Esophagus muscularis mucosa (tissue), 4 donors: Measurements from ENCODE around the gene AFF3.

Source experiments
- CTCF ChIP-seq, 3 experiments: fragments of 200-600 bp in 2 of 3; fragments of 450-650 bp in 1 of 3; sonication (generic) in 2 of 3; IDR thresholded peaks; one replicate each; pipeline ENCODE4 v1.5.1; 2017 to 2019; ENCODE audit warnings: antibody characterized with exemption in 3 of 3, mild to moderate bottlenecking in 2 of 3, moderate library complexity in 1 of 3
- EP300 ChIP-seq: sonication (generic); formaldehyde crosslinking; IDR thresholded peaks from one replicate; pipeline ENCODE4 v1.6.1; 2017; ENCODE audit warnings: antibody characterized with exemption
- POLR2A ChIP-seq: fragments of 450-650 bp; IDR thresholded peaks from one replicate; pipeline ENCODE4 v1.6.1; 2017; ENCODE audit warnings: antibody characterized with exemption, moderate library complexity, mild to moderate bottlenecking, low read depth
- POLR2AphosphoS5 ChIP-seq, 2 donors: sonication (generic); formaldehyde crosslinking; IDR thresholded peaks; one replicate each; pipeline ENCODE4 v1.6.1; 2017; ENCODE audit warnings: antibody characterized with exemption in 2 of 2

GRCh38 chr2:99861376-99861760, 281.0 kb downstream of the AFF3 start:
- TF ChIP-seq CTCF (IDR thresholded peaks at IDR 0.05) (no peak), POLR2A (no peak), POLR2AphosphoS5 (IDR thresholded peaks at IDR 0.05) (no peak), EP300 (no peak)
